NK-92 (cell line): ENCODE measurements around the gene IL17RD.

ENCODE experiments used
- DNase-seq: peaks from one replicate; lab custom pipeline; 2025; ENCODE audit not compliant: unreplicated experiment; lab: John Stamatoyannopoulos, UW

Gene IL17RD

GRCh38 chr3:57164657-57165573 lies at the start of gene IL17RD:
Gene IL17RD (minus strand): TSS chr3:57165353. CDS start chr3:57165286, 67 bp downstream.
- no peak for DNase-seq

GRCh38 chr3:57206423-57206822 lies 41.3 kb upstream of the IL17RD start:
- no peak for DNase-seq

GRCh38 chr3:57199895-57200297 lies 34.7 kb upstream of the IL17RD start, which contains the start of gene HESX1:
Gene HESX1 (minus strand): TSS chr3:57199978. CDS start chr3:57199918, 60 bp downstream.
- no peak for DNase-seq

- no peak for DNase-seq
These were observed 29.5 kb upstream of the IL17RD start for GRCh38 chr3:57194641-57195040.

- no peak for DNase-seq
These were observed 26.9 kb upstream of the IL17RD start for GRCh38 chr3:57192028-57192427.

GRCh38 chr3:57184526-57184925 lies 19.4 kb upstream of the IL17RD start:
- no peak for DNase-seq

- no peak for DNase-seq
These were observed 14.6 kb upstream of the IL17RD start for GRCh38 chr3:57179580-57180410.

GRCh38 chr3:57176045-57176444 lies 10.9 kb upstream of the IL17RD start:
- no peak for DNase-seq

GRCh38 chr3:57173687-57174086 lies 8.5 kb upstream of the IL17RD start:
- DNase-seq: no peak

GRCh38 chr3:57170946-57171345 lies 5.8 kb upstream of the IL17RD start:
- DNase-seq: no peak

- no peak for DNase-seq
These were observed 4.9 kb upstream of the IL17RD start for GRCh38 chr3:57169872-57170623.

GRCh38 chr3:57169108-57169507 lies 4.0 kb upstream of the IL17RD start:
- DNase-seq: no peak

- DNase-seq: no peak
These were observed 3.0 kb upstream of the IL17RD start for GRCh38 chr3:57168151-57168550.

GRCh38 chr3:57166660-57167059 lies 1.5 kb upstream of the IL17RD start:
- DNase-seq: no peak

- no peak for DNase-seq
These were observed 488 bp upstream of the IL17RD start for GRCh38 chr3:57165641-57166040.

GRCh38 chr3:57164217-57164656 lies 916 bp downstream of the IL17RD start:
- no peak for DNase-seq

- no peak for DNase-seq
These were observed 1.4 kb downstream of the IL17RD start for GRCh38 chr3:57163751-57164150.

GRCh38 chr3:57161915-57162314 lies 3.2 kb downstream of the IL17RD start:
- DNase-seq: no peak

GRCh38 chr3:57160765-57161538 lies 4.2 kb downstream of the IL17RD start:
- DNase-seq: no peak

- no peak for DNase-seq
These were observed 4.9 kb downstream of the IL17RD start for GRCh38 chr3:57160076-57160764.
